WERI-Rb-1 (cell line): ENCODE results near the gene ATRN.
"Not testable (repeated sequence)": the region's sequence is repeated elsewhere in the genome, so short reads cannot be mapped to it uniquely, and the experiment has no call there.

Source experiments
- DNase-seq: peaks from one replicate; pipeline ENCODE4 v3.0.0-alpha.2; 2020
- H3K27ac ChIP-seq: fragments of 250-450 bp; sonication (Bioruptor Pico); 2 replicates; pipeline ENCODE4 v1.5.1; 2020; ENCODE audit warnings: mild to moderate bottlenecking, moderate library complexity
- H3K27me3 ChIP-seq: fragments of 250-450 bp; sonication (Bioruptor Pico); 2 replicates; pipeline ENCODE4 v1.5.1; 2021; ENCODE audit warnings: mild to moderate bottlenecking, low read depth, moderate library complexity; ENCODE audit not compliant: insufficient read depth, severe bottlenecking
- H3K36me3 ChIP-seq: fragments of 250-450 bp; sonication (Bioruptor Pico); 2 replicates; pipeline ENCODE4 v1.5.1; 2020; ENCODE audit warnings: mild to moderate bottlenecking, moderate library complexity
- H3K4me3 ChIP-seq: 2 replicates; pipeline ENCODE4 v1.5.1; 2011; ENCODE audit warnings: low read depth, mild to moderate bottlenecking, control low read depth, low read length
- H3K9me3 ChIP-seq: fragments of 250-450 bp; sonication (Bioruptor Pico); 2 replicates; pipeline ENCODE4 v1.5.1; 2021; ENCODE audit warnings: mild to moderate bottlenecking, moderate library complexity; ENCODE audit not compliant: severe bottlenecking
- TF ChIP-seq, protein P1 (sequence below): IDR thresholded peaks from 2 replicates; pipeline ENCODE4 v1.5.1; 2011; ENCODE audit warnings: low read depth, mild to moderate bottlenecking, control low read depth, inconsistent platforms, low read length

The ATRN gene

DNA sequence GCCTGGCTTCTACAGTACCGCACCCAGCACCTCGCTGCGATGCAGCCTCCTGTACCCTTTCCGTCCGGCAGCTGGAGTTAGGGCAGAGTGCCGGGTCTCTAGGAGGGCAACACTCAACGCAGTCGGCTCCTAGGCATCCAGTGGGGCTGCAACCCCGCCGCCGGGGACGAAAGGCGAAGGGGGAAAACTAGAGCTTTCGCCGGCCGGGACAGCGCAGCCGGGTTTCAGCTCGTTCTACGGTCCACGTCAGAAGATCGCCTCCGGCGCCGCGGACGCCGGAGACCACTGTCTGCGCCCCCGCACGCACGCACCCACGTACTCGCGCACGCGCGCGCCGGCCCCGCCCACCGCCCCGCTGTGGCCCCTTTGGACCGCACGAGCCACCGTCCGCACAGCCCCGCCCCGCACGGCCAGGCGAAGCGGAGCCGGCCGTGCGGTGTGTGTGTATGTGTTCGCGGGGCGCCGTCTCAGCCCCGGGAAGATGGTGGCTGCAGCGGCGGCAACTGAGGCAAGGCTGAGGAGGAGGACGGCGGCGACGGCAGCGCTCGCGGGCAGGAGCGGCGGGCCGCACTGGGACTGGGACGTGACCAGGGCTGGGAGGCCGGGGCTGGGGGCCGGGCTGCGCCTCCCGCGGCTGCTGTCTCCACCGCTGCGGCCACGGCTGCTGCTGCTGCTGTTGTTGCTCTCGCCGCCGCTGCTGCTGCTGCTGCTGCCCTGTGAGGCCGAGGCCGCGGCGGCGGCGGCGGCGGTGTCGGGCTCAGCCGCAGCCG, at the start of gene ATRN:
TSS of gene ATRN (plus strand) at position 392 of the 770 bp plus-strand sequence. CDS start at position 482, 90 bp downstream.
- peak within 1 kb of the TSS; percentile 69 for H3K27ac ChIP-seq
- H3K9me3 ChIP-seq: no peaks in the 10 kb centered on the region
- DNase-seq: peak; percentile 94
- H3K4me3 ChIP-seq: peak within 1 kb of the TSS; percentile 71
- TF ChIP-seq, protein P1, sequence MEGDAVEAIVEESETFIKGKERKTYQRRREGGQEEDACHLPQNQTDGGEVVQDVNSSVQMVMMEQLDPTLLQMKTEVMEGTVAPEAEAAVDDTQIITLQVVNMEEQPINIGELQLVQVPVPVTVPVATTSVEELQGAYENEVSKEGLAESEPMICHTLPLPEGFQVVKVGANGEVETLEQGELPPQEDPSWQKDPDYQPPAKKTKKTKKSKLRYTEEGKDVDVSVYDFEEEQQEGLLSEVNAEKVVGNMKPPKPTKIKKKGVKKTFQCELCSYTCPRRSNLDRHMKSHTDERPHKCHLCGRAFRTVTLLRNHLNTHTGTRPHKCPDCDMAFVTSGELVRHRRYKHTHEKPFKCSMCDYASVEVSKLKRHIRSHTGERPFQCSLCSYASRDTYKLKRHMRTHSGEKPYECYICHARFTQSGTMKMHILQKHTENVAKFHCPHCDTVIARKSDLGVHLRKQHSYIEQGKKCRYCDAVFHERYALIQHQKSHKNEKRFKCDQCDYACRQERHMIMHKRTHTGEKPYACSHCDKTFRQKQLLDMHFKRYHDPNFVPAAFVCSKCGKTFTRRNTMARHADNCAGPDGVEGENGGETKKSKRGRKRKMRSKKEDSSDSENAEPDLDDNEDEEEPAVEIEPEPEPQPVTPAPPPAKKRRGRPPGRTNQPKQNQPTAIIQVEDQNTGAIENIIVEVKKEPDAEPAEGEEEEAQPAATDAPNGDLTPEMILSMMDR: no peak
- peaks cover 4% of the 10 kb centered on the region; the same call in 1 of the 2 replicates for H3K36me3 ChIP-seq
- H3K27me3 ChIP-seq: no peaks in the 10 kb centered on the region

DNA sequence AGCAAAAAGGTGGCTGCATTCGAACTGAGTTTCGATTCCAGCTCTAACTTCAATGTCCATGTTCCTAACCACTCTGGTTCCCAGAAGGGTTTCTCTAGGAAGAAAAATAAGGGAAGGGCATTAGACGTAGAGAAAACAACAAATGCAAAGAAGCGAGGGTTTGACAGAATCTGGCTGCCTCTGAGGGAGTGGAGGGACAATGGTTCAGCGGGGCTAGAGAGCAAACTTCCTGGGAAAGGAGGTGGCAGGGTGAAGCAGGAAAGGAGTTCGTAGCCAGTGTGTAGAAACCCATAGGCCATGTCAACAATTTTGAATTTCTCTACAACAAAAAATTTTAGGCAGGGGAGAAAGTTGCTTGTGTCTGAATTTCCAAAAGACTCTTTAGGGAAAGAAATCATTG, 48.8 kb upstream of the ATRN start:
- TF ChIP-seq, protein P1: no peak
- Histone ChIP-seq H3K27ac (no peak overlapping the region), H3K4me3 (no peak overlapping the region), H3K9me3 (no peaks in the 10 kb centered on the region), H3K27me3 (no peaks in the 10 kb centered on the region), H3K36me3 (no peaks in the 10 kb centered on the region)
- DNase-seq: no peak

DNA sequence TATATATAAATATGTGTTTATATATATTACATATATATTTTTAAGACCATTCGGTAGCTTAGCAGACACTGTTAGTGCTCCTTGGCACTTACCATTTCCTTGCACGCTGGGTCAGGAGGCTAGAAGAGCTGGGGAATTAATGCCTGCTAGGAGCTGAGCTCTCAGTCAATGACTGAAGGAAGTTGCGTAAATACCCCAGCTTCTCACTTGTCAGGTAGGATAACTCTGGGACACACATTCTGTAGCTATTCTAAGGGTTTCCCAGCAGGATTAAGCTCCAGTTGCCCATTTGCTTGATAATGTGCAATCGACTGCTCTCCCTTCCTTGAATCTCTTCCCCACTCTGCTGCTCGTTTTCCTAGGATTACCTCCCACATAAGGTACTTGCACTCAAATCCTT, 47.7 kb upstream of the ATRN start:
- H3K4me3 ChIP-seq: no peak overlapping the region
- DNase-seq: peak; percentile 67
- H3K27ac ChIP-seq: peak overlapping the region; percentile 72
- H3K36me3 ChIP-seq: no peaks in the 10 kb centered on the region
- H3K27me3 ChIP-seq: no peaks in the 10 kb centered on the region
- TF ChIP-seq, protein P1: no peak
- H3K9me3 ChIP-seq: no peaks in the 10 kb centered on the region

DNA sequence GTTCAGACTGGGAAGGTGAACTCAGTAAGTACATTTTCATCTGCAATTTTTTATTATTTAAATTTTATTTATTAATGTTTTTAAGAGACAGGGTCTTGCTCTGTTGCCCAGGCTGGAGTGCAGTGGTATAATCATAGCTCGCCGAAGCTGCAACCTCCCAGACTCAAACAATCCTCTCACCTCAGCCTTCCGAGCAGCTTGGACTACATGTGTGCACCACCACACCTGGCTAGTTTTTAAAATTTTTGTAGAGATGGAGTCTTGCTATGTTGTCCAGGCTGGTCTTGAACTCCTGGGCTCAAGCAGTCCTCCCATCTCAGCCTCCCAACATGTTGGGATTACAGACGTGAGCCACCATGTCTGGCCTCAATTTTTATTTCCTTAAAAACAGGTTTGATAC, 44.1 kb upstream of the ATRN start:
- not testable (repeated sequence) for H3K4me3 ChIP-seq, H3K27ac ChIP-seq, DNase-seq, H3K36me3 ChIP-seq, H3K27me3 ChIP-seq, H3K9me3 ChIP-seq

DNA sequence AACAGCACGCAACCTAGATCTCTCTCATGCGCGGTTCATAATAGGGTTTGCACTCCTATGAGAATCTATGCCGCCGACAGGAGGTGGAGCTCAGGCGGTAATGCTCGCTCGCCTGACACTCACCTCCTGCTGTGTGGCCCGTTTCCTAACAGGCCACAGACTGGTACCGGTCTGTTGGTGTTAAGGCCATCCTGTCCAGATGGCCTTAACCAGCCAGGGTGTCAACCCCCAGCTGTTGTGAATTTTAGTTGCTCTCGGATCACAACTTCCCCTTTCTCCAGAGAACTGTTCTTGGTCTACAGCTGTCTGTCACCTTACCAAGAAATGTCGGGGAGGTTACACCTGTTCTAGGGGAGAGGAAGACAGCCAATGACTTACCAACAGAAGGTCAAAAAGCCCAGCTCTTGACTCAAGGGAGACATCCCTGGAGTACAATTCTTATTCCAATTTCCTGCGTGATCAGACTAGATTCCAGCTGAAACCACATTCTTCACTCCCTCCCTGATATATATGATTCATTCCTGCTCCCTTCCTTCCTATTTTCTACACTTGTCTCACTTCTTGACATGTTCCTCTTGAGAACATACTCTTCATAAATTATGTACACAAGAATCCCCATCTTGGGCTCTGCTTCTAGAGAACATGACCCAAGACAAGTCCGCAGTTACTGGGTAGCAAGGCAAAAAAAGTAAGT, 40.3 kb upstream of the ATRN start:
- Histone ChIP-seq H3K4me3 (no peak overlapping the region), H3K36me3 (no peaks in the 10 kb centered on the region), H3K9me3 (no peaks in the 10 kb centered on the region), H3K27ac (no peak overlapping the region), H3K27me3 (no peaks in the 10 kb centered on the region)
- no peak for DNase-seq
- TF ChIP-seq, protein P1: no peak

DNA sequence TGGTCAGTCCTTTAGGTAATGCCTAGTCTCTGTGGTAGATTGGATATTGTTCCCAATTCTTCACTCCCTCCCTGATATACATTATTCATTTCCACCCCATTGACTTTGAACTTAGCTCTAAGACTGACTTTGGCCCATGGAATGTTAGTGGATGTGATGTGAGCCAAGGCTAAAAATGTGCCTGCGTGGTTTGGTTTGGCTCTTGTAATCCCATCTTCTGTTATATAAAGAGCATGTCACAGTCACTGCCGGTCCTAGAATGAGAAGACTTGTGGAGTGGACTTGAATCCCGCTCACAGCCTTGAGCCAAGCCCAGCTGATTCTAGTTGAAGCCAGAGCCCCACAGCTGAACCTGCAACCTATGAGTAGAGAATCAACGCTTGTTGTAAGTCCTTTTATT, 39.7 kb upstream of the ATRN start:
- DNase-seq: no peak
- H3K27me3 ChIP-seq: no peaks in the 10 kb centered on the region
- no peaks in the 10 kb centered on the region for H3K9me3 ChIP-seq
- TF ChIP-seq, protein P1: no peak
- no peak overlapping the region for H3K4me3 ChIP-seq
- H3K27ac ChIP-seq: no peak overlapping the region
- H3K36me3 ChIP-seq: no peaks in the 10 kb centered on the region
